ENCODE results near the gene ZNF576. TPM values are rescaled to one million over a fixed set of nuclear protein-coding genes. Genes with fewer than 3 reads are reported as not detected.

The ZNF576 gene
- total and polyA plus RNA-seq, 2 of the 13 experiments (the other 11 are each of a cell fraction or from before 2014, with no cell fraction given), result 7.2 to 9.6 TPM

- TF ChIP-seq HNF1A (IDR thresholded peaks at IDR 0.05; ENCODE audit: low read depth) (no peak), HNF1A (CRISPR knock-in tag; IDR thresholded peaks at IDR 0.05; ENCODE audit: borderline replicate concordance) (no peak), CHCHD3 (CRISPR knock-in tag; IDR thresholded peaks at IDR 0.05) (no peak), ZNF782 (CRISPR knock-in tag; IDR thresholded peaks at IDR 0.05; ENCODE audit: borderline replicate concordance) (0 out of 2 replicates have a peak, but pooled peaks have one; percentile 57), JDP2 (CRISPR knock-in tag; IDR thresholded peaks at IDR 0.05; ENCODE audit: borderline replicate concordance) (no peak), HNF4G (IDR thresholded peaks at IDR 0.05; ENCODE audit: borderline replicate concordance, low read depth, low read length) (no peak), HNF4G (CRISPR knock-in tag; IDR thresholded peaks at IDR 0.05; ENCODE audit: borderline replicate concordance, low read depth) (no peak), ZNF101 (CRISPR knock-in tag; IDR thresholded peaks at IDR 0.05; ENCODE audit: borderline replicate concordance, low read depth) (no peak), ZNF17 (CRISPR knock-in tag; IDR thresholded peaks at IDR 0.05) (no peak), SMARCE1 (IDR thresholded peaks at IDR 0.05; ENCODE audit: borderline replicate concordance) (no peak), YY1 (IDR thresholded peaks at IDR 0.05; ENCODE audit: insufficient read depth, insufficient replicate concordance, low read depth, low read length) (peak; percentile 57), MZF1 (CRISPR knock-in tag; IDR thresholded peaks at IDR 0.05; ENCODE audit: borderline replicate concordance) (no peak), ZNF329 (CRISPR knock-in tag; IDR thresholded peaks at IDR 0.05; ENCODE audit: low read depth) (no peak), ZNF546 (CRISPR knock-in tag; conservative IDR thresholded peaks at IDR 0.05) (no peak; the same call in 1 of the 2 replicates), ZBTB7A (CRISPR knock-in tag; IDR thresholded peaks at IDR 0.05) (no peak), PITX1 (CRISPR knock-in tag; IDR thresholded peaks at IDR 0.05) (peak; percentile 58; the same call in 1 of the 2 replicates), CREM (IDR thresholded peaks at IDR 0.05) (peak; percentile 100), CREM (CRISPR knock-in tag; IDR thresholded peaks at IDR 0.05) (peak; percentile 73; the same call in 1 of the 2 replicates), ZNF513 (CRISPR knock-in tag; conservative IDR thresholded peaks at IDR 0.05) (no peak), ONECUT2 (CRISPR knock-in tag; IDR thresholded peaks at IDR 0.05) (no peak), NFYC (CRISPR knock-in tag; IDR thresholded peaks at IDR 0.05) (0 out of 2 replicates have a peak, but pooled peaks have one; percentile 11), ZNF326 (CRISPR knock-in tag; IDR thresholded peaks at IDR 0.05; ENCODE audit: borderline replicate concordance) (no peak)
- TF ChIP-seq, protein P1, sequence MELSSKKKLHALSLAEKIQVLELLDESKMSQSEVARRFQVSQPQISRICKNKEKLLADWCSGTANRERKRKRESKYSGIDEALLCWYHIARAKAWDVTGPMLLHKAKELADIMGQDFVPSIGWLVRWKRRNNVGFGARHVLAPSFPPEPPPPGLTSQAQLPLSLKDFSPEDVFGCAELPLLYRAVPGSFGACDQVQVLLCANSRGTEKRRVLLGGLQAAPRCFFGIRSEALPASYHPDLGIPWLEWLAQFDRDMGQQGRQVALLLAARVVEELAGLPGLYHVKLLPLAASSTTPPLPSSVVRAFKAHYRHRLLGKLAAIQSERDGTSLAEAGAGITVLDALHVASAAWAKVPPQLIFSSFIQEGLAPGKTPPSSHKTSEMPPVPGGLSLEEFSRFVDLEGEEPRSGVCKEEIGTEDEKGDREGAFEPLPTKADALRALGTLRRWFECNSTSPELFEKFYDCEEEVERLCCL (CRISPR knock-in tag; IDR thresholded peaks at IDR 0.05; ENCODE audit: borderline replicate concordance), result no peak
Observed at GRCh38 chr19:43595999-43596841, at the start of gene ZNF576, which contains the start of gene IRGQ (continued).
